ENCODE measurements around the gene ABLIM1.

Gene ABLIM1

DNA sequence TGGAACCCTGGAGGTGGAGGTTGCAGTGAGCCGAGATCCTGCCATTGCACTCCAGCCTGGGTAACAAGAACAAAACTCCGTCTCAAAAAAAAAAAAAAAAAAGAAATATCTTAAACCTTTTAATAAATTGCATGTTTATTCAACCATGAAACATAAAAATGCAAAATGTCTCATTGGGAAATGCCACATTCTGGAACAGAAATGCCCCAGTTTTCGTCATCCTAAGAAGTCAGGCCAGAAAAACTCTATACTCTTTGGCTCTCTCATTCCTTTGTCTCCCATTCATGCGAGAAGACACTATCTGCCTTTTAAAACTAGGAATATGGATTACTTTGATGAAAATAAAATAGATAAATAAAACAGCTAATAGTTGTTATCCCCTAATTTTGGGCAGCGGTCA, 21.5 kb upstream of the ABLIM1 start:
- no peak for DNase-seq

DNA sequence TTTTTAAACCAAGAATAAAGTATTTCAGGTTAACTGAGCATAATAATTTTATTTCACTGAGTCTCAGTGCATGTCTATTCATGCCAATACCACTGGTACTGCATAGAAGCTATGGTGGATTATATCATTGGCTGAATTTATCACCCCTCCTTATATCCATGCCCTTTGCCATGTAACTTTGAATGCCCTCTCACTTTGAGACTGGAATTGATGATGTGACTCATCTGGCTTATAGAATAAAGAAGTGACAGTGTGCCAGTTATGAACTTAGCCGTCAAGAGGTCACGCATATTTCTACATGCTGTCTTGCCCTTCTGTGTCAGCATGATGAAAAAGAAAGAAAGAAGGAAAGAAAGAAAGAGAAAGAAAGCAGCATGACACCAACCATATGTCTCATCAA, 20.7 kb upstream of the ABLIM1 start:
- no peak for DNase-seq

DNA sequence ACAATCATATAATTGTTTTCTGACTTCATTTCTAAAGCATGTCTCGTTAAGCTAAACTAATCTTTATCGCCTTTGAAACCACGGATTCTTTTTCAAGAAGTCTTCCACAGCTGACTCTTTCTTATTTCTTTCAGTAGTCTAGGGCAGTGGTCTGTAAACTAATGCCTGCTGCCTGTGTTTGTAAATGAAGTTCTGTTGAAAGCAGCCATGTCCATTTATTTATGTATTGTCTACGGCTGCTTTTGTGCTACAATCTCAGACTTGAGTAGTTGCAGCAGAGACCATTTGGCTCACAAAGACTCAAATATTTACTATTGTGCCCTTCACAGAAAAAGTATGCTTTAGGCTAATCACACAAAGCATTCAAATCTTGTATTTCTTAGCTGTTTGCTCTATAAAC, 20.3 kb upstream of the ABLIM1 start:
- no peak for DNase-seq

DNA sequence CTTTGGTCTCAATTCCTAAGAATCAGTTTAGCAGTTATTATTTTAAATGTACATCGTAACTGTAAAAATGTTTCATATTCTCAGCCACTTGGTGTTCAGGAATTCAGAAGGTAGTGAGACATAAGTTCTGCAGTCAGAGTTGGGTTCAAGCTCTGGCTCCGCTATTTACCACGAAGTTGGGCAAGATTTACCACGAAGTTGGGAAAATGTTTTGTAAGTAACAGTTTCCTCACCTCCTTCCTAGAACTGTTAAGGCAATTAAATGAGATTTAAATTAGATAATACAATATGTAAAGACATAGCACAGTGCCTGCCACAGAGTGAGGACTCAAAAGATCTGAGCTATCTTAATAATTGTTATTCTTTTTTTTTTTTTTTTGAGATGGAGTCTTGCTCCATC, 16.3 kb upstream of the ABLIM1 start:
- DNase-seq = no peak

DNA sequence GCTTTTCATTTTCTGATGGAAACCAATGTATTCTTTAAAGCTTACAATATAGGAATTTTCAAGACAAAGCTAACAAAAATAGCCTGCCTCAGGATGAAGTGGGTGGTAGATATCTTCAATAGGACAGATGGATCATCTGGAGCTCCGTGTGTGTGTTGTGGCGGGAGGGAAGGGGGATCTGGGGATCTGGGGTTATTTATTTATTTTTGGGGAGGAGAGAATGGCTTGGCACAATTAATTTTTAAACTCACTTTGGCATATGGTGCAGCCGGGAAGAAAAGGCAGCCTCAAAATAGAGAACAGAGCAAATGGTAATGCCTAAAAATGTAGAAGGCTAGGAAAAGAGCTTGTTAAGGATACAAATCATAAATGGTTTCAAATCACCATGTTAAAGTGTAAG, 11.6 kb upstream of the ABLIM1 start:
- no peak for DNase-seq

DNA sequence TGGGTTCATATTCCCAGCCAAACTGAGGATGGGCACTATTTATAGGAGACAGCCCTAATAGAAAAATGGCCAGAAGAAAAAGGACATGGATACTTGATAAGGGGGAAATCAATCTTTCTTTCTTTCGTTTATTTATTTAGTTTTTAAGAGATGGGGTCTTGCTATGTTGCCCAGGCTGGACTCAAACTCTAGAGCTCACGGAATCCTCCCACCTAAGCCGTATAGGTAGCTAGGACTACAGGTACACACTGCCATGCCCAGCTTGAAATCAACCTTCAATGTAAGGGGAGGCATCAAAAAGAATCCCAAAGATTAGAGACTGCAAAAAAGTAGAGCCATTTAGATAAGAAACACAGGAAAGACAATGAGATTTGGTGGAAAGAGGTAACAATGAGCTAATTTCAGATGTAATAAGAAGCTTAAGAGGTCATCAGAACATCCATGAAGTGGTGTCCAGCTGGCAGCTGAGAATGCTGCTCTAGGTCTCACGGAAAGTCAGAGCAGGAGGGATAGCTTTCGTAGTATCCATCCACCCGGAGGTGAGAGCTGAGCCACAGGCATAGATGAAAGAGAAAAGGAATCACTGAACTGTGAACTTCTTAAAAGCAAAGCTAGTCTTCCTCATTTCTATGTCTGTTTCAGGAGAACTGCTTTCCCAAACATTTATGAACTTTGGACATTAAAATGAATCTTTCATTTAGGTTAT, 10.5 kb upstream of the ABLIM1 start:
- no peak for DNase-seq

DNA sequence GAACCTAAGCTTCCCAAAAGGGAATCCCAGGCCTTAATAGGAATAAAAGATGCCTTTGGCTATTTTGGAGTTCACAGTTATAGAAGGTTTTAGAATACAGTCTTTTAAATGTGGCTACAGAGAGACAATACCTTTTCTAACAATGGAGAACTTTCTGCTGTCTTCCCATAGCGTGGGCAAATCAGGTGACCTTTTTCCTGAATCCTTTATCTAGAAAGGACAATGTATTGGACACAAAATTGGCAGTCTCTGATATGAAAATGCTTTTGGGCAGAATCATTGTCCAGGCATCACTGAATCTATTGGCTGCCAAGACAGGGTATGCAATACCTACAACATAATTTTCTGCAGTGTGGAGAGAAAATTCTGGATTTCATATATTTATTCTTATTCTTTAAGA, 7.8 kb upstream of the ABLIM1 start:
- no peak for DNase-seq

DNA sequence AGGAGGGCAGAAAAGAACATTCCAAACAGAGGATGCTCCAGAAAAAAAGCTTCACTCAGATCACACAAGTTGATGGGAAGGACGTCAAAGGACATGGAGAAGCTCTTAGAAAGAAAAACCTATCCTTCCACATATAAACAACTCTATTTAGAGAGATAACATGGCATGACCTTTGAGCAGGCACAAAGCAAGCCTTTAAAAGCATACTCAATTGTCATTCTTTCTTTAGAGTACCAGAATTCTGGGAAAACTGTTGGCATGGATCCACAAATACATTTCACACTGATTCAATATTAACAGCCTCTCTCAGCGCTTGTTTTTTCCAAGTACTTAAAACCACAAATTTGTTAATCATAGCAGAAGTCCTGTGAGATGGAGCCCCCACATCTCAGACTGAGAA, 7.3 kb upstream of the ABLIM1 start:
- no peak for DNase-seq

DNA sequence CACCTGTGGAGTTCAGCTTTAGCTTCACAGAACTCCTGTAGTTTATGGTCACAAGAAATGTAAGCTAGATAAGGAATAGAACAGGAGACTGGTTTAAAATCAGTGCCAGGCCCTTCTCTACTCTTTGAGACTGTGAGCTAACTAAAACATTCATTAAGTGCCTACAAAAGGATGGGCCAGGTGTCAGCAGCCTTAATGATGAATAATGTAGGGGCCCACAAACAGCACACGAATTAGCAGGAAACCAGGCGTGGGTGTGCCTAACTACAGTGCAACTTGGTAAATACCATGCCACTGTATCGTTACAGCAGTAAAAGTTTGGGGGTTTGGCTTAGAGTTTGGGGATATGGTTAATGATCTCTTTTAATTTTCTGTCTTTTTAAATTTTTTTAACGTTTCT, 6.1 kb upstream of the ABLIM1 start:
- no peak for DNase-seq

DNA sequence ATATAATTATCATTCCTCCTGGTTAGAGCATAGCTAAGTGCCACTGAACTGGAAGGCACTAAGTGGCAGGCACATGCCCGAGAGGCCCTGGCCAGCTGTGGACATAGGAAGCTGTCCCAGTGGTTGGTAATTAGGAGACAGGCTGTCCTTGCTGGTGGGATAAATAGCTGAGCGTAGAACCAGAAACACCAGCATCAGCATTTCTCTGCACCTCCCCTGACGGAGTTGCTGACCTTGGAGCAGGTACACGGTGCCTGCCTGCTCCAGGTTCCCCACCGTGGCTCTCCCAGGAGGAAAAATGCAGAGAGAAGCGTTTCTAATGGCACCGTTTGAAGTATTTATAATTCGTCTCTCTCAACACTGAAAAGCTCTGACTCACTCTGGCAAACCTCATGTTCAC, 5.6 kb upstream of the ABLIM1 start:
- DNase-seq = no peak

DNA sequence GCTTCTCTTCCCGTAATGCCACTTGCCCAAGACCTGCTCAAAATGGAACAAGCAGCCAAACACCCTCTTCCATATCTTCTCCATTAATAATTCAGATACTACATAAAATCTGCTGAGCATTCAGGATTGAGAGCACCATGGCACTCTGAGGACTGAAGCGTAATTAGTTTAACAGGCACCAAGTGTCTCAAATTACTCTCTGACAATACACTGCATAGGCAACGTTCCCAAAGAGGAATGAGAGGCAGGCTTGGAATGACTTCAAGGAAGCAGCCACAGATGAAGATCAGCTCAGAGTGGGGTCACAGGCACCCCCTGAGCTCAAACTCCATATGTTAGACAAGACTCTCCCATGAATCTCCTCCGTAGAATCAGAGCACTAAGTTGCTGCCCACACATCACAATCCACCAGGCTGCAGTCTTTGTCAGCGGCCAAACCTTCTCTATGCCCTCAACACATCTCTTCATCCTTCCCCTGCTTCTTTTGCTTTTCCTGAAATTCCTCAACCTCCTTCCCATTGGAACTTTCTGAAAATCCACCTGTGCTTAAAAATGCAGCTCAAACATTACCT, 4.7 kb upstream of the ABLIM1 start:
- DNase-seq = no peak

DNA sequence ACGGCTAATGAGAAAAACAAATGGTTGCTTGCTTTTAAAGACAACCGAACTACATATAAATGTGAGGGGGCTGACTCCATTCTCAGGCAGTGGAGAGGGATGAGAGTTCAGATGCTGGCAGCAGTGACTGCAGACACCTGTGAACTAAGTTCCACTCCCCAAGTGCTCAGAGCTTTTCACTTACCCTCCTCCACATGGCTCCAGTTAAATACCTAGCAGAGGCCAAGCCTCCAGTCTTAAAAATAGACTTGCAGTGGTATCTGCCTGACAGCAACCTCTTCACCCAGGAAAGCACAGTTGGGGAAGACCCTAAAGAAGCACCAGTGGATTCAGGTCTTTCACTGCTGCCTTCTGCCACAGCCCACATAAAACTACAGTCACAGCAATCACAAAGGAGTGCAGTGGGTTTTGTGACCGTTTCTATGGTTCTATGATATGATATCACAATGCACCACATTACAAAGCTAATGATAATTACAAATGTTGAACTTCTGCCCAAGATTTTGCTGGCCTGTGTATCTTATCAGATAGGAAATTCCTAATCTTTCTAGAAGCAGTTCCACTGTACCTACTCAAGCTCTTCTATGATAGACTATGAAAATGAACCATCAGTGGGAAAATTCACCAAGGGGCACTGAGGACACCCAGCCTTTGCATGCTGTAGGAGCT, 3.3 kb upstream of the ABLIM1 start:
- no peak for DNase-seq

DNA sequence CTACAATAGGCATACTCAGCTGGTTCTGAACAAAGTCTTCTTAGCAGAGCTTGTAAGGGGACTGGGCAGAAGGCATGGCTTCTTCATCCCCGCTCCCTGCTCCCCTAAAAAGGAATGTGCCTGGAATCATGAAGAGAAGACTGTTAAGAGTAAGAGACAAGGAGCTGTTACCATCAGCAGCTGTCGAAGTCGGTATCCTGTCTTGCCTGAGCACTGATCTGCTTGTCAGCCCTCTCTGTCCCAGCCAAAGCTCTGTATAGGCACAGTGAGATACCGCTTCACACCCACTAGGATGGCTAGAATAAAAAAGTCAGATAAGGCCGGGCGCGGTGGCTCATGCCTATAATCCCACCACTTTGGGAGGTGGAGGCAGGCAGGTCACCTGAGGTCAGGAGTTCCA, 2.4 kb downstream of the ABLIM1 start:
- DNase-seq = no peak

DNA sequence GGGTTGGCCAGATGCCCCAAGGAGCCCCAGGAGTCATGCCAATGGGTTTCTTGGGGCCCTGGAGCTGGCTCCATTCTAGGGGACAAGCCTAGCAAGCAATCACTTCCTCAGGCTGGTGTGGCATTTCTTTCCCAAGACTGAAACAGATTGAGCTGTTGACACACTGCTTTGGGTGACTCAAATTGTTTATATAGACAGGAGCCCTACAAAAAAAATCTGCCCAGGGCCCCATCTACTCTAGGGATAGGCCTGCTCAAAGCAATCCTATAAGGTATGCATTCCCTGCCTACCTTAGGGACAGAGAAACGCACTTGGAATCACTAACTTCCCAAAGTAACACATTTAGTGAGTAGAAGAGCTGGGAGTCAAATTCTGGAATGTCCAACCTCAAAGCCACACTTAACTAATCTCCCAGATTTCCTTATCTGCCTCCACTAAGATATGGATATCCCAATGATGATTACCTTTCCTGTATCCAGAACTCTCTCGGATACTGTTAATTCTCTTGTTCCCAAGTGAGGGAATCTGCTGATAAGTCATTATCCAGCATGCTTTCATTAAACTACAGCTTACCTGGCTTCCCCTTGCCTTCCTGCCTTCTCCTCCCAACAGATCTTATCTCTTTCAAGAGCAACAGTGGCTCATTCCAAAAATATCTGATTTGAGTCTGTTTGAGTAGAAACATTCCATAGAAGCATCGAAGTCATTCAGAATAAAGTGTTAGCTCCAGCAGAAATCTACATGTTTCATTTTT, 3.1 kb downstream of the ABLIM1 start:
- no peak for DNase-seq

DNA sequence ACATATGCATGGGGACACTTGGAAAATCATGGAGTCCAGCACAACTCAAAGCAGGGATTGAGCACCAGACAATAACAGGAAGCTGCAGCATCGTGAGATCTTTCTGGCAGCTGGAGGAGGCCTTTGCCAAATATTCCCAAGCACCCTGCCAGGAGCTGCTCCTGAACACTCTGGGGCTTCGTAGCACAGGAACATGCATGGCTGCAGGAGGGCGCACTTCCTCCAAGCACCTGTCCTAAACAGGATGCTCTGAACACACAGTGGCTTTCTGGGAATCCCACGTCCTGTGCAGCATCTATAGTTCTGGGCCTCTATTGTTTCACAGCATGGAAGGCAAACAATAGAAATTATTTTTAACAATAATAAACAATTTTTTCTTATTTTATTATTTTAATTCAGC, 4.1 kb downstream of the ABLIM1 start:
- no peak for DNase-seq

DNA sequence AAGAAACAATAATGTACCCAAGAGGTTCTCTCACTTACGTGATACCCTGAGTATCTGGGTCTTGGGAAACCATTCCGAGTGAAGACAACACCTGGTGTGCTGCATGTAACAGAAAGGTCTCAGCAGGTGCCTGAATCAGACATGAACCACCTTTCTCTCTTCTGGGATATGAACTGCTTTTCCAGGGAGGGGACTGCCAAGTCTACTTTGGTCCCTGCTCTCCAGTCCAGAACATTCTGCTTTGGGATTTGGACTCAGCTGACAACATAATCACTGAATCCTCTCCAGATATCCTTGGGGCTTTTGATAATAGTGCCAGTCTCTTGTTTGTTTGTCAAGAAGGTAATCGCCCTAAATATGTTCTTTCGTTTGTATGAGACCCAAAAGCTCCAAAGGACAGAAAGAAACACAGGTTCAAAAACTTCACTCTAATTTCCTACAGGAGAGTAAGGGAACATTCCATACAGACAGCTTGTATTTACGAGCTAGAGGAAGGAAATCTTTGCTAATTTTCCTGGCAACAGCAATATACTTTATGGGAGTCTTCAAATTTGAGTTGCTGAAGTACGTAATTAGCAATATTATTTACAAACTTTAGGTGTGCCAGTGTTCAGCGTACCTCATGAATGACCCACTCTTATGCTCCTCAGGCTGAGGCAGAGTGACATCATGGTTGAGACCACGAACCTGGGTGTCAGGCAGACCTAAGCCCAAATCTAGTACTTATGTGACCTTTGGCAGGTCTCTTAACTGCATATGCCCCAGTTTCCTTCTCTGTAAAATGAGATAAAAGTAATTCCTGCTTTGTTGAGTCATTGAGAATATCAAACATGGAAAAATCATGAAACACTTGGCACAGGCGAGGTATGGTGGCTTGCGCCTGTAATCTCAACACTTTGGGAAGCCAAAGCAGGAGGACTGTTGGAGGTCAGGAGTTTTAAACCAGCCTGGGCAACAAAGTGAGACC, 5.4 kb downstream of the ABLIM1 start:
- DNase-seq = no peak

DNA sequence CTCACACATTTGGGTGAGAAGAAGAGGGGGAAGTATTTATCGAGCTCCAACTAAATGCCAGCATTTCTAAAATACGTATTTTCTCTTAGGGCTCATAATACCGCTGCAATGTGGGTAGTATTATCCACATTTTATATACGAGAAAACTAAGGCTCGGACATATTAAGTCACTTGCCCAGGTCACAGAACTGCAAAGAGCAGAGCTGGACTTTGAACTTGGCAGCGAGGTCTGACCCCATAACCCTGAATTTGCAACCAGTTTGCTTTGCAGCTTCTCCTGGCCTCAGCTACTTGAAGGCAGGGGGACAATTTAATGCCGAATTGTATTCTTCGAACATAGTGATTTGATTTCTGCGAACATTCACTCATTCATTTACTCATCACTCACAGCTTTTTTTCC, 7.2 kb downstream of the ABLIM1 start:
- no peak for DNase-seq

DNA sequence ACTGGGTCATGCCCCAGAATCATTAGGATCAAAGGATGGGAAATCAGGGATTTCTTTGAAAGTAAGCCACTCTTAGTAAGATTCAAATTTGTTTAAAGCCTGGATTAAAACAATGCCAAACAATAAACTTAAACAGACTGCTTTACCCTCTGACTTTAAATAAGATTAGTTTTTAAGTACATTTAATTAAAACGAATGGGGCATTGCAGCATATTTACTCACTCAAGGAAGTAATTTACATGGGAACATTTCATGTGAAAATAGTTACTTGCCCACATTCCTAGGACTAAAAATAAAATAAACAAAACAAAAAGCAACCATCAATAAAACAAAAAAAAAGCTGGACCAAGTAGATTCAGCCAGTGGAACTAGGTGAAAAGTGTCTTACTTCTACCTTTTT, 7.8 kb downstream of the ABLIM1 start:
- no peak for DNase-seq

DNA sequence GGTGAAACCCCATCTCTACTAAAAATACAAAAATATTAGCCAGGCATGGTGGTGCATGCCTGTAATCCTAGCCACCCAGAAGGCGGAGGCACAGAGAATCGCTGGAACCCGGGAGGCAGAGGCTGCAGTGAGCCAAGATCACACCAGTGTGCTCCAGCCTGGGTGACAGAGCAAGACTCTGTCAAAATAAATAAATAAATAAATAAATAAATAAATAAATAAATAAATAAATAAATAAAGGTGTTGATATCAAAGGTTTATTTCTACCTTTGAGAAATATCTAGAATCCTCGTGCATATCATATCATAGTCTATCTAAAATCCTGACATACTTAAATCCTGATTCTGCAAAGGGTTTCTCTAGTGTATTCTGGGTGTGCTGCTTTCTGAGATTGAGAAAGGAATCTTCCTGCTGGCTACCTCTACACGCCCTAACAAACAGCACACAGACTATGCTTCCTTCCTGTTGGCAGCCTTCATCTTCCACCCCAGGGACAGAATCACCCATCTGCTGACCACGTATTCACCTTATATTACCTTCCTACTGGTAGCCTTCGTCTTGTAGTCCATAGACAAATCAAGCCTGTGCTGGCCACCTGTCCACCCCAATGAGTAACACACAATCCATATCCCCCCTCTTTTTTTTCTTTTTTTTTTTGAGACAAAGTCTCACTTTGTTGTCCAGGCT, 8.7 kb downstream of the ABLIM1 start:
- DNase-seq = no peak

DNA sequence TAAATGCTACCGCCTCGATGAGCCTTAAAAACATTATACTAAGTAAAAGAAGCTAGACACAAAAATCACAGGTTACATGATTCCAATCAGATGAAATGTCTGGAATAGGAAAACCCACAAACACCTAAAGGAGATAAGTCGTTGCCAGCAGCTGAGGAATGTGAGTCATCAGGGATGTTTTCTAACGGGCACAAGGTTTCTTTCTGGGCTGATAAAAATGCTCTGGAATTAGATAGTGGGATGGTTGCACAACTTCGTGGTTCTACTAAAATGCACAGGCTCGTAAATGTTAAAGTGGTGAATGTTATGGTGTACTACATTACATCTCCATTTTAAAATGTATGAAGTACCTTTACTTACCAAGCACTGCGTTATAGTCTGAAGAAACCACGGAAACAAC, 9.7 kb downstream of the ABLIM1 start:
- peak; percentile 71 for DNase-seq

DNA sequence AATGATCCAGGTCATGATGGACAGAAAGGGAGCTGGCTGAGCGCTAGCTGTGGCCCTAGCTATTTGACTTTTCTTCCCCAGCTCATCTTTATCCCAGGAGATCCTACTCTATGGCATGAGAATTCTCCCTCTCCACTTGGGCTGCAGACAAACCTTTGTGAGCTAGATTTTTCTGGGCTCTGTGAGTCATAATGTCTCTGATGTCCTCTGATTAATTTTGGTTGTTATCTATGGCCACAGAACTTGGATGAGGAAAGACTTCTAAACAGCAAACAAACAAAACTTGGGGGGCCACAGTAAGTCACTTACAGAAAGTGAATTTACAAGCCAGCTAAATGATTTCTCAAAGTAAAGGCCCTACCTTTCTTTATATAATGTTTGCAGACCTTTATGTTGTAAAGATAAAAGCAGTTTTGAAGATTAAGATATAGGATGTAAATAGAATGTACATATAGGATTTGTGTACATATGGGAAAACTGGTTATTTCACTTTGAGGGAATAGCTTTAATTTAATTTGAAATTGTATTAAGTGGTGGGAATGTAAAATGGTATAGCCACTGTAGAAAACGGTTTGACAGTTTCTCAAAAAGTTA, 10.4 kb downstream of the ABLIM1 start:
- DNase-seq = peak; percentile 47

DNA sequence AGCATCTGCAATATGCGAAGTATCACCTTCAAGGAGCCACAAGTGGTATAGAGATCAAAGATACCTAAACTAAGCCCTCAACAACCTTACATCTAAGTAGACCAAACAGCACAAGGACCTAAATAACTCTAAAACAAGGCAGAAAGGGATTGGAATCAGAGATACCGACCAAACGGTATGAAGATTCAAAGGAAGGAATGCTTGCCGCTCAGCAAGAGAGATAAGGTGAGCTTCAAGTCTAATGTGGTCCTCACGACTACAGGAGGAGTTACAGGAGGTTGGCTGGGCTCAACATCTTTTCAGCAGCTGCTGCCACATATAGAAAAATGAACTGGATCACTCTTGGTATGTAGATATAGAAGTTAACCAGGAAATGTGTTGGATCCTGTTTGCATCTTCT, 11.6 kb downstream of the ABLIM1 start:
- no peak for DNase-seq

Measured in OCI-M1 (cell line).